Amniotic stem cell (primary cell): ENCODE results near the gene OCIAD1.
"Not testable (repeated sequence)": the region's sequence is repeated elsewhere in the genome, so short reads cannot be mapped to it uniquely, and the experiment has no call there.

Experiments
- DNase-seq: peaks from one replicate; lab custom pipeline; 2025; lab: John Stamatoyannopoulos, UW

OCIAD1 gene

GRCh38 chr4:48830706-48831531, at the start of gene OCIAD1:
TSS of gene OCIAD1 (plus strand) at chr4:48831088. CDS start at chr4:48832625, 1,537 bp downstream.
- DNase-seq, result peak; percentile 98

GRCh38 chr4:48781968-48782367, 48.9 kb upstream of the OCIAD1 start:
- no peak for DNase-seq

- no peak for DNase-seq
Observed at GRCh38 chr4:48785302-48785701, 45.6 kb upstream of the OCIAD1 start.

GRCh38 chr4:48786549-48786948, 44.3 kb upstream of the OCIAD1 start:
- no peak for DNase-seq

GRCh38 chr4:48787056-48787455, 43.8 kb upstream of the OCIAD1 start:
- DNase-seq, result no peak

- no peak for DNase-seq
Observed at GRCh38 chr4:48790561-48790960, 40.3 kb upstream of the OCIAD1 start.

- DNase-seq, result no peak
Observed at GRCh38 chr4:48791313-48791712, 39.6 kb upstream of the OCIAD1 start.

GRCh38 chr4:48792348-48793006, 38.4 kb upstream of the OCIAD1 start:
- no peak for DNase-seq

- DNase-seq, result no peak
Observed at GRCh38 chr4:48795108-48795507, 35.8 kb upstream of the OCIAD1 start.

- no peak for DNase-seq
Observed at GRCh38 chr4:48796191-48796926, 34.5 kb upstream of the OCIAD1 start.

- DNase-seq, result no peak
Observed at GRCh38 chr4:48796927-48797679, 33.8 kb upstream of the OCIAD1 start.

- DNase-seq, result no peak
Observed at GRCh38 chr4:48798117-48798516, 32.8 kb upstream of the OCIAD1 start.

- no peak for DNase-seq
Observed at GRCh38 chr4:48799157-48799556, 31.7 kb upstream of the OCIAD1 start.

- not testable (repeated sequence) for DNase-seq
Observed at GRCh38 chr4:48800155-48800554, 30.7 kb upstream of the OCIAD1 start.

- DNase-seq, result no peak
Observed at GRCh38 chr4:48801016-48801715, 29.7 kb upstream of the OCIAD1 start.

- no peak for DNase-seq
Observed at GRCh38 chr4:48804584-48805301, 26.1 kb upstream of the OCIAD1 start.

- DNase-seq, result no peak
Observed at GRCh38 chr4:48812866-48813265, 18.0 kb upstream of the OCIAD1 start.

GRCh38 chr4:48813964-48814363, 16.9 kb upstream of the OCIAD1 start:
- DNase-seq, result no peak

GRCh38 chr4:48815483-48815882, 15.4 kb upstream of the OCIAD1 start:
- DNase-seq, result no peak

GRCh38 chr4:48816297-48816696, 14.6 kb upstream of the OCIAD1 start:
- not testable (repeated sequence) for DNase-seq

- no peak for DNase-seq
Observed at GRCh38 chr4:48816971-48817370, 13.9 kb upstream of the OCIAD1 start.
